OCI-LY7 (cell line): ENCODE measurements around the gene WWOX.

Source experiments
- CTCF ChIP-seq: fragments of 200-600 bp; sonication (generic); conservative IDR thresholded peaks from 2 replicates; pipeline ENCODE4 v1.5.1; 2014; ENCODE audit warnings: mild to moderate bottlenecking, antibody characterized with exemption, low read length, moderate library complexity, mixed read lengths
- EZH2phosphoT487 ChIP-seq: fragments of 200-600 bp; sonication (generic); IDR thresholded peaks from 2 replicates; pipeline ENCODE4 v1.6.1; 2018; ENCODE audit warnings: low read depth, borderline replicate concordance, mild to moderate bottlenecking, mixed run types, antibody characterized with exemption, low read length, moderate library complexity, mixed read lengths

GRCh38 chr16:78161023-78161729 lies 61.7 kb downstream of the WWOX start:
- no peak for TF ChIP-seq CTCF
- no peak for TF ChIP-seq EZH2phosphoT487
